Esophagus squamous epithelium (tissue), 4 donors: ENCODE data around the gene DOK3.

Experiments used
- CTCF ChIP-seq, 6 experiments: fragments of 450-650 bp in 4 of 6; fragments of 200-600 bp in 2 of 6; sonication (generic) in 2 of 6; IDR thresholded peaks; one replicate each; pipeline ENCODE4 v1.5.1; 2016 to 2019; ENCODE audit warnings: antibody characterized with exemption in 6 of 6, mild to moderate bottlenecking in 4 of 6, moderate library complexity in 4 of 6
- POLR2A ChIP-seq, 4 donors: fragments of 450-650 bp; IDR thresholded peaks; one replicate each; pipeline ENCODE4 v1.6.1; 2017; ENCODE audit warnings: antibody characterized with exemption in 4 of 4, mild to moderate bottlenecking in 4 of 4, moderate library complexity in 3 of 4

GRCh38 chr5:177510567-177511053 is 984 bp upstream of the DOK3 start:
- TF ChIP-seq CTCF (IDR thresholded peaks at IDR 0.05), result no peak
- peak in 1 of 4 donors; percentile 40 for TF ChIP-seq POLR2A (IDR thresholded peaks at IDR 0.05)
